HepG2 (cell line): ENCODE data around the gene SRD5A1. TPM values are rescaled to one million over a fixed set of nuclear protein-coding genes. Genes with fewer than 3 reads are reported as not detected.

Experiments used
- ATAC-seq: fragments of 200-7000 bp; cut with Tn5 transposase; 3 replicates; pipeline ENCODE4 v1.9.1; 2020; ENCODE audit warnings: mild to moderate bottlenecking, moderate library complexity
- BruUV-seq: library from RNA; stranded (reverse); fragments of 400-500 nt; replicated peaks from 2 replicates; lab custom pipeline; 2021; lab: Mats Ljungman, UMichigan
- CTCF ChIA-PET: fragments of 300-600 bp; formaldehyde crosslinking; extraction: SDS; loops from one replicate; lab custom pipeline; 2021; ENCODE audit warnings: low total read pairs, inconsistent platforms, low intra/inter-chr PET ratio; lab: Yijun Ruan, JAX
- POLR2A ChIA-PET: fragments of 350-600 bp; sonication (Branson Sonifier 250); formaldehyde crosslinking; loops from one replicate; lab custom pipeline; 2020; ENCODE audit warnings: antibody characterized with exemption, inconsistent platforms; lab: Yijun Ruan, JAX
- DNase-seq: peaks from one replicate; pipeline ENCODE4 v3.0.0-alpha.2; 2015; ENCODE audit warnings: low spot score
- FAIRE-seq: peaks from 3 replicates; lab custom pipeline; 2011; peaks lifted over from hg19 to GRCh38; lab: Jason Lieb, UNC
- H2AFZ ChIP-seq: one replicate; pipeline ENCODE4 v1.6.1; 2011; ENCODE audit warnings: low read length, inconsistent platforms
- H3K27ac ChIP-seq: fragments of 300-600 bp; 3 replicates; pipeline ENCODE4 v1.8.0; 2011; ENCODE audit warnings: mixed run types, mild to moderate bottlenecking, mixed read lengths, low read length, inconsistent platforms; ENCODE audit not compliant: insufficient read depth; ENCODE audit errors: extremely low read length
- H3K27me3 ChIP-seq, 2 experiments: fragments of 200-600 bp in 1 of 2; 2 replicates in 1 of 2; 3 replicates in 1 of 2; pipeline versions ENCODE4 v1.6.0 to v1.8.0; 2011; ENCODE audit warnings: low read length in 2 of 2, mild to moderate bottlenecking in 2 of 2, moderate library complexity in 2 of 2, inconsistent platforms in 1 of 2; ENCODE audit not compliant: insufficient read depth in 2 of 2, control insufficient read depth in 1 of 2
- H3K36me3 ChIP-seq, 2 experiments: fragments of 200-600 bp in 1 of 2; replicated peaks in 1 of 2; 2 replicates in 1 of 2; 3 replicates in 1 of 2; pipeline versions ENCODE4 v1.5.1 to v1.8.0; 2011; ENCODE audit warnings: low read length in 2 of 2, inconsistent platforms in 1 of 2; ENCODE audit not compliant: insufficient read depth in 2 of 2, control insufficient read depth in 1 of 2
- H3K4me1 ChIP-seq: 2 replicates; pipeline ENCODE4 v1.5.1; 2012; ENCODE audit warnings: low read length, inconsistent platforms; ENCODE audit not compliant: insufficient read depth
- H3K4me2 ChIP-seq: 2 replicates; pipeline ENCODE4 v1.6.0; 2011; ENCODE audit warnings: low read depth, low read length, inconsistent platforms
- H3K4me3 ChIP-seq, 3 experiments: fragments of 200-600 bp in 1 of 3; sonication (generic), shearing (Covaris generic) in 1 of 3; replicated peaks in 1 of 3; 2 replicates each; pipeline ENCODE4 v1.5.1; 2011 to 2016; ENCODE audit warnings: low read length in 3 of 3, inconsistent platforms in 2 of 3, low read depth in 2 of 3, mild to moderate bottlenecking in 2 of 3, control low read depth in 1 of 3, mixed read lengths in 1 of 3; ENCODE audit not compliant: insufficient read depth in 1 of 3
- H3K79me2 ChIP-seq: one replicate; pipeline ENCODE4 v1.6.1; 2011; ENCODE audit warnings: low read length, inconsistent platforms; ENCODE audit not compliant: insufficient read depth
- H3K9ac ChIP-seq: 2 replicates; pipeline ENCODE4 v1.6.0; 2011; ENCODE audit warnings: mild to moderate bottlenecking, low read depth, low read length, inconsistent platforms; ENCODE audit not compliant: insufficient read depth
- H3K9me3 ChIP-seq: 2 replicates; pipeline ENCODE4 v1.5.1; 2012; ENCODE audit warnings: mild to moderate bottlenecking, low read length
- H4K20me1 ChIP-seq: 2 replicates; pipeline ENCODE4 v1.6.0; 2011; ENCODE audit warnings: inconsistent platforms, mild to moderate bottlenecking, low read length, moderate library complexity; ENCODE audit not compliant: insufficient read depth
- ADNP ChIP-seq: sonication (generic); formaldehyde crosslinking; IDR thresholded peaks from 2 replicates; pipeline ENCODE4 v1.4.0; 2020; ENCODE audit warnings: missing genetic modification reagents
- KDM2A ChIP-seq: sonication (generic); formaldehyde crosslinking; IDR thresholded peaks from 2 replicates; pipeline ENCODE4 v1.4.0; 2020; ENCODE audit warnings: low read depth, missing genetic modification reagents, borderline replicate concordance
- PBX3 ChIP-seq: sonication (generic); formaldehyde crosslinking; IDR thresholded peaks from 2 replicates; pipeline ENCODE4 v1.8.1; 2023; ENCODE audit warnings: missing genetic modification reagents, inconsistent platforms, borderline replicate concordance
- SALL1 ChIP-seq: sonication (generic); formaldehyde crosslinking; IDR thresholded peaks from 2 replicates; pipeline ENCODE4 v1.8.0; 2022; ENCODE audit warnings: mild to moderate bottlenecking, missing genetic modification reagents
- SAP130 ChIP-seq: IDR thresholded peaks from 2 replicates; pipeline ENCODE4 v1.6.1; 2016; ENCODE audit warnings: low read depth
- SMAD3 ChIP-seq: sonication (generic); formaldehyde crosslinking; IDR thresholded peaks from 2 replicates; pipeline ENCODE4 v1.4.0; 2020; ENCODE audit warnings: missing genetic modification reagents
- SOX13 ChIP-seq, 3 experiments: fragments of 450-650 bp in 1 of 3; sonication (generic) in 1 of 3; formaldehyde crosslinking in 1 of 3; IDR thresholded peaks in 2 of 3; conservative IDR thresholded peaks in 1 of 3; 2 replicates each; pipeline versions ENCODE4 v1.5.0 to v1.6.1; 2016 to 2020; ENCODE audit warnings: antibody characterized with exemption in 1 of 3, mild to moderate bottlenecking in 1 of 3, missing compliant biosample characterization in 1 of 3, missing genetic modification reagents in 1 of 3, moderate library complexity in 1 of 3
- WIZ ChIP-seq: sonication (generic); formaldehyde crosslinking; IDR thresholded peaks from 2 replicates; pipeline ENCODE4 v1.5.1; 2020; ENCODE audit warnings: mild to moderate bottlenecking, missing genetic modification reagents
- ZFP91 ChIP-seq: sonication (generic); formaldehyde crosslinking; IDR thresholded peaks from 2 replicates; pipeline ENCODE4 v1.9.0; 2022; ENCODE audit warnings: missing genetic modification reagents, mild to moderate bottlenecking, borderline replicate concordance
- ZNF10 ChIP-seq: sonication (generic); formaldehyde crosslinking; IDR thresholded peaks from 2 replicates; pipeline ENCODE4 v1.4.0; 2020; ENCODE audit warnings: mild to moderate bottlenecking, low read depth, missing genetic modification reagents, borderline replicate concordance
- ZNF333 ChIP-seq: sonication (generic); formaldehyde crosslinking; IDR thresholded peaks from 2 replicates; pipeline ENCODE4 v1.4.0; 2020; ENCODE audit warnings: mild to moderate bottlenecking, missing genetic modification reagents, borderline replicate concordance
- ZNF33A ChIP-seq: sonication (generic); formaldehyde crosslinking; IDR thresholded peaks from 2 replicates; pipeline ENCODE4 v1.5.1; 2020; ENCODE audit warnings: missing genetic modification reagents, mild to moderate bottlenecking, moderate library complexity, borderline replicate concordance
- ZNF589 ChIP-seq: sonication (generic); formaldehyde crosslinking; conservative IDR thresholded peaks from 2 replicates; pipeline ENCODE4 v1.8.0; 2022; ENCODE audit warnings: mild to moderate bottlenecking, moderate library complexity, missing genetic modification reagents
- WGBS: methylation state at CpG from one replicate; pipeline ENCODE4 v1.1.6; 2017; ENCODE audit warnings: low lambda C conversion rate; 5-methylcytosine and 5-hydroxymethylcytosine counted together
- in situ Hi-C: cut with HindIII; loops from 2 replicates; pipeline ENCODE4 v1.10.0; 2017; ENCODE audit warnings: low pct_unique_long_range_greater_than_20kb; ENCODE audit not compliant: extremely low pct_ligation_motif_present
- intact Hi-C: fragments of 100-400 bp; cut with micrococcal nuclease; formaldehyde crosslinking; loops from one replicate; pipeline ENCODE4 v1.10.0; 2022; ENCODE audit not compliant: unreplicated experiment
- polyA plus RNA-seq, 8 experiments: library from polyadenylated mRNA; depleted of rRNA in 3 of 8; stranded (reverse) in 7 of 8; unstranded in 1 of 8; fragments of >200 nt; fragmentation: Illumina TruSeq in 4 of 8; extraction: Trizol in 4 of 8; gene quantifications; 2 replicates each; pipeline versions ENCODE4 v1.2.1 to v1.2.3, GENCODE V29; 2011 to 2016; ENCODE audit warnings: low read depth in 4 of 8, missing spikeins in 1 of 8, mixed read lengths in 1 of 8; ENCODE audit not compliant: insufficient read depth in 1 of 8
- total RNA-seq, 5 experiments: library from RNA; depleted of rRNA; stranded (reverse); fragments of >200 nt; fragmentation: Illumina TruSeq; extraction: Trizol; gene quantifications; 2 replicates each; pipeline ENCODE4 v1.2.3, GENCODE V29; 2016; ENCODE audit warnings: low read depth in 1 of 5
- TF ChIP-seq, protein P1 (sequence below): sonication (generic); formaldehyde crosslinking; IDR thresholded peaks from 2 replicates; pipeline ENCODE4 v1.4.0; 2020; ENCODE audit warnings: missing genetic modification reagents

SRD5A1 gene
- total and polyA plus RNA-seq, 2 of the 13 experiments (the other 11 are each of a cell fraction or from before 2014, with no cell fraction given), result 6.1 to 9.9 TPM

GRCh38 chr5:6584101-6584645, 49.1 kb upstream of the SRD5A1 start:
- H3K27ac ChIP-seq, result no peak overlapping the region
- no peak overlapping the region for H3K9ac ChIP-seq
- no peak overlapping the region for H2AFZ ChIP-seq
- no peak overlapping the region for H3K4me2 ChIP-seq
- no peaks in the 10 kb centered on the region for H4K20me1 ChIP-seq
- POLR2A ChIA-PET, result no interaction called here
- no TSS peak for BruUV-seq
- H3K4me3 ChIP-seq, result no peak overlapping the region
- DNase-seq (no peak), FAIRE-seq (no peak), ATAC-seq (no peak)
- H3K4me1 ChIP-seq, result no peaks in the 10 kb centered on the region
- no peaks in the 10 kb centered on the region for H3K36me3 ChIP-seq
- peaks cover 5 to 9% of the 10 kb centered on the region in 2 experiments; a peak in 4 of 5 replicates for H3K27me3 ChIP-seq
- no peaks in the 10 kb centered on the region for H3K9me3 ChIP-seq
- H3K79me2 ChIP-seq, result no peaks in the 10 kb centered on the region
- intact Hi-C loops (no loop called here), in situ Hi-C loops (no loop called here)
- TF ChIP-seq ZFP91, result no peak
- no peak for TF ChIP-seq ADNP (CRISPR knock-in tag)
- TF ChIP-seq KDM2A (CRISPR knock-in tag), result no peak
- no peak for TF ChIP-seq ZNF33A (CRISPR knock-in tag)
- TF ChIP-seq WIZ (CRISPR knock-in tag), result no peak
- TF ChIP-seq ZNF10, result no peak
- TF ChIP-seq, all 625 proteins: peak for 0
- WGBS, result 50% methylated on average over 6 of the region's 6 CpGs
- CTCF ChIA-PET, result no interaction called here

- no peak overlapping the region for H2AFZ ChIP-seq
- ChIA-PET POLR2A (no interaction called here), CTCF (no interaction called here)
- peak; percentile 55 for ATAC-seq
- H3K27ac ChIP-seq, result no peak overlapping the region
- H3K9me3 ChIP-seq, result no peaks in the 10 kb centered on the region
- FAIRE-seq, result no peak
- no peak for DNase-seq
- H3K9ac ChIP-seq, result no peak overlapping the region
- no peaks in the 10 kb centered on the region for H3K36me3 ChIP-seq
- in situ Hi-C loops, result no loop called here
- H3K4me3 ChIP-seq, result no peak overlapping the region
- WGBS, result 50% methylated on average over 8 of the region's 8 CpGs
- intact Hi-C loops, result no loop called here
- no peaks in the 10 kb centered on the region for H3K4me1 ChIP-seq
- H3K27me3 ChIP-seq, result peaks cover 3 to 6% of the 10 kb centered on the region in 2 experiments; a peak in 4 of 5 replicates
- no peak overlapping the region for H3K4me2 ChIP-seq
- no peaks in the 10 kb centered on the region for H3K79me2 ChIP-seq
- BruUV-seq, result no TSS peak
- H4K20me1 ChIP-seq, result no peaks in the 10 kb centered on the region
- no peak for TF ChIP-seq SALL1 (CRISPR knock-in tag)
- no peak for TF ChIP-seq PBX3 (CRISPR knock-in tag)
- no peak for TF ChIP-seq SMAD3
- TF ChIP-seq SOX13 (IDR thresholded peaks at IDR 0.05), result no peak
- TF ChIP-seq SOX13 (CRISPR knock-in tag; conservative IDR thresholded peaks at IDR 0.05 in 1 of 2, IDR thresholded peaks at IDR 0.05 in 1 of 2), result no peak
- no peak for TF ChIP-seq ZNF589 (CRISPR knock-in tag)
- no peak for TF ChIP-seq SAP130 (CRISPR knock-in tag)
- TF ChIP-seq, protein P1, sequence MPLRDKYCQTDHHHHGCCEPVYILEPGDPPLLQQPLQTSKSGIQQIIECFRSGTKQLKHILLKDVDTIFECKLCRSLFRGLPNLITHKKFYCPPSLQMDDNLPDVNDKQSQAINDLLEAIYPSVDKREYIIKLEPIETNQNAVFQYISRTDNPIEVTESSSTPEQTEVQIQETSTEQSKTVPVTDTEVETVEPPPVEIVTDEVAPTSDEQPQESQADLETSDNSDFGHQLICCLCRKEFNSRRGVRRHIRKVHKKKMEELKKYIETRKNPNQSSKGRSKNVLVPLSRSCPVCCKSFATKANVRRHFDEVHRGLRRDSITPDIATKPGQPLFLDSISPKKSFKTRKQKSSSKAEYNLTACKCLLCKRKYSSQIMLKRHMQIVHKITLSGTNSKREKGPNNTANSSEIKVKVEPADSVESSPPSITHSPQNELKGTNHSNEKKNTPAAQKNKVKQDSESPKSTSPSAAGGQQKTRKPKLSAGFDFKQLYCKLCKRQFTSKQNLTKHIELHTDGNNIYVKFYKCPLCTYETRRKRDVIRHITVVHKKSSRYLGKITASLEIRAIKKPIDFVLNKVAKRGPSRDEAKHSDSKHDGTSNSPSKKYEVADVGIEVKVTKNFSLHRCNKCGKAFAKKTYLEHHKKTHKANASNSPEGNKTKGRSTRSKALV (CRISPR knock-in tag), result no peak
- no peak for TF ChIP-seq ZNF333 (CRISPR knock-in tag)
Observed at GRCh38 chr5:6584727-6585126, 48.5 kb upstream of the SRD5A1 start.
